GM19099 (cell line): Measurements from ENCODE around the gene TMEM45A.

ENCODE experiments used
- POLR2A ChIP-seq: IDR thresholded peaks from 3 replicates; pipeline ENCODE4 v1.6.1; 2011; ENCODE audit warnings: low read depth; ENCODE audit not compliant: insufficient read length; ENCODE audit errors: extremely low read depth

The TMEM45A gene

GRCh38 chr3:100525753-100526612 is 33.6 kb downstream of the TMEM45A start:
- no peak for TF ChIP-seq POLR2A

DNA sequence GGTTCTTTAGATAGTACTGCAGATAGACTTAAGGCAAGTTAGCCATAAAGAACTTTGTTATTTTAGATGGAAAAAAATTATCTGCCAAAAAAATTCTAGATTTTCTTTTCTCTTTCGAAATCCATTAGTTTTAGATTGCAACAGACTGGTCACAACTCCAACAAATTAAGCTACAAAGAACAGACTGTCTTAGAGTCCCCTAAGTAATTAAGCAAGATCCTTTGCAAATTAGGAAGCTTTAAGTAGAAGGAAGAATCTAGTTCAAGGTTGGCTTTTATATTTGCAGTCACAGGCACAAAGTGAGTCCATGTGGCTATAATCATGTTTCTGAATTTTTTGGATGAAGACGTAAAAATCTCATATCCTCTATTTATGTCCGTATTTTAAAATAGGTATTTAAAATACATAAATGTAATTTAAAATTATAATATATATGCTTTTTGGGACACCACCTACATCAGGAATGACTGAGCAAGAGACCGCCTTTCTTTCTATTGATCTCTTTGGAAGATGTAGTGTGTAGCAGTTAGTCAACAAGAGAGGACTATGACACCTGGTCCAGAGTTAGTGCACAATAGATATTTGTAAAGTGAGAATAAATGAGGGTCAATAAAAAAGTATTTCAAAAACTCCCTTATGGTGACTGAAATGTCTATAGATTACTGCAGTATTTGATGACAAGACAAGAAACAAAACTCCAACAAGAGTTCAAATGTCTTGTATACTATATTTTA is 34.4 kb downstream of the TMEM45A start:
- TF ChIP-seq POLR2A: no peak

- TF ChIP-seq POLR2A: no peak
Measured at GRCh38 chr3:100527347-100527735, 34.9 kb downstream of the TMEM45A start.

- no peak for TF ChIP-seq POLR2A
Measured at GRCh38 chr3:100531093-100531492, 38.7 kb downstream of the TMEM45A start.

- no peak for TF ChIP-seq POLR2A
Measured at GRCh38 chr3:100532411-100532810, 40.0 kb downstream of the TMEM45A start.

- no peak for TF ChIP-seq POLR2A
Measured at GRCh38 chr3:100533176-100533575, 40.8 kb downstream of the TMEM45A start.

- no peak for TF ChIP-seq POLR2A
Measured at GRCh38 chr3:100535610-100535943, 43.2 kb downstream of the TMEM45A start.

DNA sequence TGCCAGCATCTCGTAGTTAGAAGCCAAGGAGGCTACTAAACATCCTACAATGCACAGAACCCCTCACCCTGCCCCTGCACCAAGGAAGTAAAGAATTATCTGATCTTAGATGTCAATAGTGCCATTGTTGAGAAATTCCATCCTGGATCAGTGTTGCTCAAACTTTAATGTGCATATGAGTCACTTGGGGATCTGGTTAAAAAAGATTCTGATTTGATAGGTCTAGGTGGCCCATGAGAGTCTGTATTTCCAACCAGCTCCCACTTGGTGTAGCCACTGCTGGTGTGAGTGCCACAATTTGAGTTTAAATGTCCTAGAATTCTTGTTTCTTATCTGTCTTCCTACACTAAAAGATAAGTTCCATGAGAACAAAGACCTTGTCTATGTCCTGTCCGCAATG is 43.7 kb downstream of the TMEM45A start:
- no peak for TF ChIP-seq POLR2A

- TF ChIP-seq POLR2A: no peak
Measured at GRCh38 chr3:100537646-100538338, 45.4 kb downstream of the TMEM45A start.

DNA sequence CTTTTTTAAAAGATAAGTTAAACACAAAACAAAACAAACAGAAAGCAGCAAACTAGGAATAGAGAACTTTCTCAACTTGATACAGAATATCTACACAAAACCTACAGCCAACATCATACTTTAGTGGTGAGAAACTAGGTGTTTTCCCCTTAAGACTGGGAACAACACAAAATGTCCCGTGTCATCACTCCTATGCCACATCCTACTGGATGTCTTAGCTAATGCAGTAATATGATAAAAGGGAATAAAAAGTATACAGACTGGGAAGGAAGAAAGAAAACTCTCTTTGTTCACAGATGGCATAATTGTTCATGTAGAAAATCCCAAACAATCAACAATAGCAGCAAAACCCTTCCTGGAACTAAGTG is 45.9 kb downstream of the TMEM45A start:
- no peak for TF ChIP-seq POLR2A

- TF ChIP-seq POLR2A: no peak
Measured at GRCh38 chr3:100540791-100541334, 48.4 kb downstream of the TMEM45A start.

- no peak for TF ChIP-seq POLR2A
Measured at GRCh38 chr3:100545371-100545770, 53.0 kb downstream of the TMEM45A start.

DNA sequence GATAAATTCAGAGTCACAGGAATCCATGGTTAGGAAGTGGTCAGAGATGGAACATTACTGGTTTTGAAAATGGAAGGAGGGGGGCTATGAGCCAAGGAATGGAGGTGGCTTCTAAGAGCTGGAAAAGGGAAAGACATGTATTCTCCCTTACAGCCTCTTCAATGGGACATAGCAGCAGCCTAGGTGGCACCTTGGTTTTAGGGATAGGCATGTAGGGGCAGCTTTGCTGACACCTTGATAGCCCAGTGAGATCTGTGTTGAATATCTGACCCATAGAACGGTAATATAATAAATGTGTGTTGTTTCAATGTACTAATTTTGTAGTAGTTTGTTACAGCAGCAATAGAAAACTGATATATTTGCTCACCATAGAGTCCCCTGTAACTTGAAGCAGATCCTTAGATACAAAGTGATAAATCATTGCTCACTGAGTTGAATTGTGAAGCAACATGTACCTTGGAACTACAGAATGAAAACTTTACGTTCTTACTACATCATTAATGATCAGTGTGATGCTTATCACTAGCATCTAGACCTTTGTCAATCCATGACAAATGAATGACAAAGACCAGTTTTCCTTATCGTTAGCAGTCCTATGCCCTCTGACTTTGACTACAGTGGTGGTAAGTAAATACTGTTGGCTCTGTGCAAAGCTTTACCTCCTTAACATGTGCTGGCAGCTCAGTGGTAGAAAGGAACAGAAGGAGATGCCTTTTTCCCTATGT is 53.8 kb downstream of the TMEM45A start:
- no peak for TF ChIP-seq POLR2A

GRCh38 chr3:100548053-100548452 is 55.6 kb downstream of the TMEM45A start:
- no peak for TF ChIP-seq POLR2A
